K562 (cell line): ENCODE data around the gene LNPEP. TPM values are rescaled to one million over a fixed set of nuclear protein-coding genes. Genes with fewer than 3 reads are reported as not detected.

Source experiments
- CHD1 ChIP-seq: fragments of 200-600 bp; sonication (generic); IDR thresholded peaks from one replicate; pipeline ENCODE4 v1.6.1; 2012; ENCODE audit warnings: mild to moderate bottlenecking, moderate library complexity, low read length, inconsistent platforms
- COPS2 ChIP-seq: fragments of 450-650 bp; conservative IDR thresholded peaks from 2 replicates; pipeline ENCODE4 v1.6.1; 2016; ENCODE audit warnings: mild to moderate bottlenecking, moderate library complexity
- DACH1 ChIP-seq: fragments of 450-650 bp; IDR thresholded peaks from 2 replicates; pipeline ENCODE4 v1.6.1; 2018; ENCODE audit not compliant: partially characterized antibody
- GTF2E2 ChIP-seq: fragments of 200-800 bp; sonication (Bioruptor generic); IDR thresholded peaks from 2 replicates; pipeline ENCODE4 v1.6.1; 2016; ENCODE audit warnings: missing genetic modification characterization, missing compliant biosample characterization
- HDAC3 ChIP-seq: fragments of 450-650 bp; IDR thresholded peaks from 2 replicates; pipeline ENCODE4 v1.6.1; 2018; ENCODE audit warnings: borderline replicate concordance, mild to moderate bottlenecking, moderate library complexity; ENCODE audit not compliant: partially characterized antibody
- HNRNPLL ChIP-seq: fragments of 200-400 bp; formaldehyde crosslinking; IDR thresholded peaks from 2 replicates; pipeline ENCODE4 v1.6.1; 2017; ENCODE audit warnings: low read length, low read depth, mild to moderate bottlenecking; ENCODE audit not compliant: poor library complexity, severe bottlenecking
- KDM2B ChIP-seq: fragments of 250-450 bp; sonication (Bioruptor Pico); IDR thresholded peaks from 2 replicates; pipeline ENCODE4 v1.8.0; 2021; ENCODE audit warnings: mild to moderate bottlenecking, moderate library complexity
- MXI1 ChIP-seq: IDR thresholded peaks from 2 replicates; pipeline ENCODE4 v1.6.1; 2011; ENCODE audit warnings: low read depth, mild to moderate bottlenecking, improper control_type of control experiment, low read length
- RBM15 ChIP-seq: fragments of 200-400 bp; formaldehyde crosslinking; IDR thresholded peaks from 2 replicates; pipeline ENCODE4 v1.6.1; 2018; ENCODE audit warnings: mild to moderate bottlenecking, low read length, moderate library complexity; ENCODE audit not compliant: insufficient read depth
- RBM34 ChIP-seq: fragments of 200-400 bp; formaldehyde crosslinking; IDR thresholded peaks from 2 replicates; pipeline ENCODE4 v1.6.1; 2018; ENCODE audit warnings: low read length, borderline replicate concordance; ENCODE audit not compliant: insufficient read depth
- SMARCE1 ChIP-seq: fragments of 450-650 bp; IDR thresholded peaks from 2 replicates; pipeline ENCODE4 v1.7.1; 2016; ENCODE audit warnings: mild to moderate bottlenecking
- SRSF9 ChIP-seq: fragments of 200-400 bp; formaldehyde crosslinking; IDR thresholded peaks from 2 replicates; pipeline ENCODE4 v1.6.1; 2017; ENCODE audit warnings: low read depth, low read length, borderline replicate concordance
- TAF7 ChIP-seq: fragments of 450-650 bp; IDR thresholded peaks from 2 replicates; pipeline ENCODE4 v1.6.1; 2016; ENCODE audit warnings: missing genetic modification characterization, missing compliant biosample characterization
- TEAD2 ChIP-seq: fragments of 450-650 bp; IDR thresholded peaks from 2 replicates; pipeline ENCODE4 v1.6.1; 2016; ENCODE audit warnings: missing genetic modification characterization, control low read depth, missing compliant biosample characterization
- ZNF232 ChIP-seq: sonication (generic); formaldehyde crosslinking; IDR thresholded peaks from 2 replicates; pipeline ENCODE4 v1.8.0; 2022; ENCODE audit warnings: mild to moderate bottlenecking, missing genetic modification reagents
- ZNF644 ChIP-seq: fragments of 200-800 bp; sonication (Bioruptor generic); IDR thresholded peaks from 2 replicates; pipeline ENCODE4 v1.6.1; 2016; ENCODE audit warnings: low read depth, missing genetic modification characterization, missing compliant biosample characterization
- ZSCAN32 ChIP-seq: fragments of 450-650 bp; formaldehyde crosslinking; IDR thresholded peaks from 2 replicates; pipeline ENCODE4 v1.4.0; 2020; ENCODE audit warnings: mild to moderate bottlenecking, moderate library complexity
- polyA plus RNA-seq, 8 experiments: library from polyadenylated mRNA; depleted of rRNA in 4 of 8; stranded (reverse) in 5 of 8; unstranded in 3 of 8; fragments of >200 nt; fragmentation: Nextera tagmentation in 2 of 8; fragmentation: Illumina TruSeq in 1 of 8; extraction: Ambion mirVana in 2 of 8; extraction: Trizol in 1 of 8; gene quantifications; 2 replicates each; pipeline versions ENCODE4 v1.2.1 to v1.2.3, GENCODE V29; 2011 to 2014; ENCODE audit warnings: inconsistent platforms in 1 of 8, missing spikeins in 1 of 8
- total RNA-seq, 7 experiments: library from RNA; depleted of rRNA in 6 of 7; stranded (reverse); fragments of >200 nt in 6 of 7; fragmentation: Illumina TruSeq in 2 of 7; extraction: Trizol in 2 of 7; gene quantifications; 2 replicates each; pipeline versions ENCODE4 v1.2.1 to v1.2.3, GENCODE V29; 2011 to 2021; ENCODE audit warnings: low replicate concordance in 1 of 7
- TF ChIP-seq, protein P1 (sequence below): sonication (generic); formaldehyde crosslinking; IDR thresholded peaks from 2 replicates; pipeline ENCODE4 v1.8.0; 2022; ENCODE audit warnings: mild to moderate bottlenecking, missing genetic modification reagents, borderline replicate concordance
- TF ChIP-seq, protein P2 (sequence below): sonication (generic); formaldehyde crosslinking; IDR thresholded peaks from 2 replicates; pipeline ENCODE4 v1.8.1; 2022; ENCODE audit warnings: missing genetic modification reagents
- TF ChIP-seq, protein P3 (sequence below): fragments of 450-650 bp; formaldehyde crosslinking; conservative IDR thresholded peaks from 2 replicates; pipeline ENCODE4 v1.4.0; 2022; ENCODE audit warnings: mild to moderate bottlenecking, missing genetic modification characterization
- TF ChIP-seq, protein P4 (sequence below): sonication (generic); formaldehyde crosslinking; IDR thresholded peaks from 2 replicates; pipeline ENCODE4 v1.8.0; 2022; ENCODE audit warnings: missing genetic modification reagents, mild to moderate bottlenecking, borderline replicate concordance
- TF ChIP-seq, protein P5 (sequence below): fragments of 250-450 bp; sonication (Bioruptor Pico); IDR thresholded peaks from 2 replicates; pipeline ENCODE4 v1.4.0; 2020; ENCODE audit warnings: mild to moderate bottlenecking, moderate library complexity, borderline replicate concordance

The LNPEP gene
- total and polyA plus RNA-seq, 9 of the 15 experiments (the other 6 are each of a cell fraction or from before 2014, with no cell fraction given) = 2.6 to 27.9 (median 11.2) TPM

DNA sequence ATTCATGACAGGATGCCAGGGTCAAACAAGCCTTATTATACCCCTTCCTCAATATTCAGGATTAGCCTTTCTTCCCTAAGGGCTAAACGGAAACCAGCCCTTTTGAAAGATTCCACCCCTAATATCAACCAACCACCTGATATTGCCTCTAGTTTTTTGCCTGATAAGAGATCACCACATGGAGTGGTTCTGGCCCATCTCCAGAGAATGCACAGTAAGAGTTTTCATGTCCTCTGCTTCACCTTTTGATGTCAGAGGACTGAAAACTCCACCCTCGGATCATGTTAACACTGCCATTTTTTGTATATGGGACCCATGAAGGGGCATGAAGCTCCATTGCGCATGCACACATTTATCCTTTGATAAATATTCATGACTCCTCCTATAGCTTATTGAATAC lies 5.8 kb upstream of the LNPEP start (continued):
- TF ChIP-seq COPS2 = no peak
- TF ChIP-seq SRSF9 = no peak
- no peak for TF ChIP-seq GTF2E2 (tag)
- TF ChIP-seq TEAD2 (tag) = no peak
- TF ChIP-seq ZNF232 (CRISPR knock-in tag) = no peak
- peak; percentile 43 for TF ChIP-seq HDAC3
- TF ChIP-seq MXI1 = no peak
- no peak for TF ChIP-seq ZSCAN32
- TF ChIP-seq RBM15 = no peak
- no peak for TF ChIP-seq RBM34
- TF ChIP-seq, protein P1, sequence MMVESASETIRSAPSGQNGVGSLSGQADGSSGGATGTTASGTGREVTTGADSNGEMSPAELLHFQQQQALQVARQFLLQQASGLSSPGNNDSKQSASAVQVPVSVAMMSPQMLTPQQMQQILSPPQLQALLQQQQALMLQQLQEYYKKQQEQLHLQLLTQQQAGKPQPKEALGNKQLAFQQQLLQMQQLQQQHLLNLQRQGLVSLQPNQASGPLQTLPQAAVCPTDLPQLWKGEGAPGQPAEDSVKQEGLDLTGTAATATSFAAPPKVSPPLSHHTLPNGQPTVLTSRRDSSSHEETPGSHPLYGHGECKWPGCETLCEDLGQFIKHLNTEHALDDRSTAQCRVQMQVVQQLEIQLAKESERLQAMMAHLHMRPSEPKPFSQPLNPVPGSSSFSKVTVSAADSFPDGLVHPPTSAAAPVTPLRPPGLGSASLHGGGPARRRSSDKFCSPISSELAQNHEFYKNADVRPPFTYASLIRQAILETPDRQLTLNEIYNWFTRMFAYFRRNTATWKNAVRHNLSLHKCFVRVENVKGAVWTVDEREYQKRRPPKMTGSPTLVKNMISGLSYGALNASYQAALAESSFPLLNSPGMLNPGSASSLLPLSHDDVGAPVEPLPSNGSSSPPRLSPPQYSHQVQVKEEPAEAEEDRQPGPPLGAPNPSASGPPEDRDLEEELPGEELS (CRISPR knock-in tag) = no peak
- TF ChIP-seq TAF7 (tag) = no peak
- TF ChIP-seq, protein P2, sequence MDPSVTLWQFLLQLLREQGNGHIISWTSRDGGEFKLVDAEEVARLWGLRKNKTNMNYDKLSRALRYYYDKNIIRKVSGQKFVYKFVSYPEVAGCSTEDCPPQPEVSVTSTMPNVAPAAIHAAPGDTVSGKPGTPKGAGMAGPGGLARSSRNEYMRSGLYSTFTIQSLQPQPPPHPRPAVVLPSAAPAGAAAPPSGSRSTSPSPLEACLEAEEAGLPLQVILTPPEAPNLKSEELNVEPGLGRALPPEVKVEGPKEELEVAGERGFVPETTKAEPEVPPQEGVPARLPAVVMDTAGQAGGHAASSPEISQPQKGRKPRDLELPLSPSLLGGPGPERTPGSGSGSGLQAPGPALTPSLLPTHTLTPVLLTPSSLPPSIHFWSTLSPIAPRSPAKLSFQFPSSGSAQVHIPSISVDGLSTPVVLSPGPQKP = no peak
- peak; percentile 72 for TF ChIP-seq DACH1
- no peak for TF ChIP-seq ZNF644 (tag)
- TF ChIP-seq CHD1 = no peak
- TF ChIP-seq HNRNPLL = no peak
- TF ChIP-seq, protein P3, sequence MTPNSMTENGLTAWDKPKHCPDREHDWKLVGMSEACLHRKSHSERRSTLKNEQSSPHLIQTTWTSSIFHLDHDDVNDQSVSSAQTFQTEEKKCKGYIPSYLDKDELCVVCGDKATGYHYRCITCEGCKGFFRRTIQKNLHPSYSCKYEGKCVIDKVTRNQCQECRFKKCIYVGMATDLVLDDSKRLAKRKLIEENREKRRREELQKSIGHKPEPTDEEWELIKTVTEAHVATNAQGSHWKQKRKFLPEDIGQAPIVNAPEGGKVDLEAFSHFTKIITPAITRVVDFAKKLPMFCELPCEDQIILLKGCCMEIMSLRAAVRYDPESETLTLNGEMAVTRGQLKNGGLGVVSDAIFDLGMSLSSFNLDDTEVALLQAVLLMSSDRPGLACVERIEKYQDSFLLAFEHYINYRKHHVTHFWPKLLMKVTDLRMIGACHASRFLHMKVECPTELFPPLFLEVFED (CRISPR knock-in tag) = no peak
- TF ChIP-seq, protein P4, sequence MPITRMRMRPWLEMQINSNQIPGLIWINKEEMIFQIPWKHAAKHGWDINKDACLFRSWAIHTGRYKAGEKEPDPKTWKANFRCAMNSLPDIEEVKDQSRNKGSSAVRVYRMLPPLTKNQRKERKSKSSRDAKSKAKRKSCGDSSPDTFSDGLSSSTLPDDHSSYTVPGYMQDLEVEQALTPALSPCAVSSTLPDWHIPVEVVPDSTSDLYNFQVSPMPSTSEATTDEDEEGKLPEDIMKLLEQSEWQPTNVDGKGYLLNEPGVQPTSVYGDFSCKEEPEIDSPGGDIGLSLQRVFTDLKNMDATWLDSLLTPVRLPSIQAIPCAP (CRISPR knock-in tag) = no peak
- peak; percentile 70 for TF ChIP-seq SMARCE1
- TF ChIP-seq KDM2B = no peak
- TF ChIP-seq, protein P5, sequence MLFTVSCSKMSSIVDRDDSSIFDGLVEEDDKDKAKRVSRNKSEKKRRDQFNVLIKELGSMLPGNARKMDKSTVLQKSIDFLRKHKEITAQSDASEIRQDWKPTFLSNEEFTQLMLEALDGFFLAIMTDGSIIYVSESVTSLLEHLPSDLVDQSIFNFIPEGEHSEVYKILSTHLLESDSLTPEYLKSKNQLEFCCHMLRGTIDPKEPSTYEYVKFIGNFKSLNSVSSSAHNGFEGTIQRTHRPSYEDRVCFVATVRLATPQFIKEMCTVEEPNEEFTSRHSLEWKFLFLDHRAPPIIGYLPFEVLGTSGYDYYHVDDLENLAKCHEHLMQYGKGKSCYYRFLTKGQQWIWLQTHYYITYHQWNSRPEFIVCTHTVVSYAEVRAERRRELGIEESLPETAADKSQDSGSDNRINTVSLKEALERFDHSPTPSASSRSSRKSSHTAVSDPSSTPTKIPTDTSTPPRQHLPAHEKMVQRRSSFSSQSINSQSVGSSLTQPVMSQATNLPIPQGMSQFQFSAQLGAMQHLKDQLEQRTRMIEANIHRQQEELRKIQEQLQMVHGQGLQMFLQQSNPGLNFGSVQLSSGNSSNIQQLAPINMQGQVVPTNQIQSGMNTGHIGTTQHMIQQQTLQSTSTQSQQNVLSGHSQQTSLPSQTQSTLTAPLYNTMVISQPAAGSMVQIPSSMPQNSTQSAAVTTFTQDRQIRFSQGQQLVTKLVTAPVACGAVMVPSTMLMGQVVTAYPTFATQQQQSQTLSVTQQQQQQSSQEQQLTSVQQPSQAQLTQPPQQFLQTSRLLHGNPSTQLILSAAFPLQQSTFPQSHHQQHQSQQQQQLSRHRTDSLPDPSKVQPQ (CRISPR knock-in tag) = no peak
